T-helper 2 cell treated with Interferon-gamma antibody and Interleukin-4, amounts not matched to agents 100 ng/mL and 5 ng/mL, for 36 hours (primary cell): ENCODE results near the gene DCBLD2. TPM values are rescaled to one million over a fixed set of nuclear protein-coding genes. Genes with fewer than 3 reads are reported as not detected.
"Not testable (repeated sequence)": the region's sequence is repeated elsewhere in the genome, so short reads cannot be mapped to it uniquely, and the experiment has no call there.

ENCODE experiments used
- intact Hi-C: fragments of 100-400 bp; cut with micrococcal nuclease; formaldehyde crosslinking; loops from one replicate; pipeline ENCODE4 v1.15.1; 2023
- total RNA-seq: library from RNA; stranded (reverse); gene quantifications from 2 replicates; pipeline ENCODE4 v1.2.3, GENCODE V29; 2022

DCBLD2 gene
- total RNA-seq, 1 donor from 2014 or later, result 2.4 TPM

DNA sequence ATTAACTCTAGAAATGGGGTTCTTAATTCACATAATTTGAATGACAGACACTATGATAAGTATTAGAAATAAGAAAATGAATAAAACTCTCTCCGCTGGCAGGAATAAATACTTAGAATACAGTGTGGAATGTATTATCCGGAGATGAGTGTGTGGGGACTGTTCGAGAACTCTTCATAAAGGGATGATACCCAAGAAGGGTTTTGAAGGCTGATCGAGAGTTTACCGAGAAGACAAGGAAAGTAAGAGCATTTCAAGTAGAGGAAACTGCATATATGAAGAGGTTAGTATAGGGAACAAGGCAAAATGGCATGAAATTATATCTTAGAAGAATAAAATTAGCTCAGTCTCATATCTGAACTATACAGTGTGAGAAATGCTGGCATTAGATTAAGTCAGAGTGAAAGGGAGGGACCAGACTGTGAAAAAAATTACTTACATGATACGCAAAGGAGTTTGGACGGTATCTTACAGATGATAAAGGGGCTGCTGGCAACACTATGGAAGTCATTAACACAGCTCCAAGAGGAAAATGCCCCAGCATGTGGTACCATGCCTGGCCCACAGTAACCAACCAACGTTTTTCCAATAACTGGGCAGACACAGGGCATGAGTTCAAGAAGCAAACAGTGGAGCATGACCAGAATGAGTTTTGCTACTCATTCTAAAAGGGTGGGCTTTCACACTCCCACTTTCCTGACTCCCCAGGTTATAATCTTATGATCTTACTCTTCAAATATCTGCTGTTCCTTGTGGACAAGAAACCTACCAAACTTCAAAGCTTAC, 6.5 kb downstream of the DCBLD2 start:
- intact Hi-C loops, result no loop called here

- intact Hi-C loops, result no loop called here
Observed at GRCh38 chr3:98893740-98894139, 7.8 kb downstream of the DCBLD2 start.

GRCh38 chr3:98892263-98892662, 9.2 kb downstream of the DCBLD2 start:
- intact Hi-C loops, result no loop called here

- intact Hi-C loops, result no loop called here
Observed at GRCh38 chr3:98890965-98891910, 10.3 kb downstream of the DCBLD2 start.

DNA sequence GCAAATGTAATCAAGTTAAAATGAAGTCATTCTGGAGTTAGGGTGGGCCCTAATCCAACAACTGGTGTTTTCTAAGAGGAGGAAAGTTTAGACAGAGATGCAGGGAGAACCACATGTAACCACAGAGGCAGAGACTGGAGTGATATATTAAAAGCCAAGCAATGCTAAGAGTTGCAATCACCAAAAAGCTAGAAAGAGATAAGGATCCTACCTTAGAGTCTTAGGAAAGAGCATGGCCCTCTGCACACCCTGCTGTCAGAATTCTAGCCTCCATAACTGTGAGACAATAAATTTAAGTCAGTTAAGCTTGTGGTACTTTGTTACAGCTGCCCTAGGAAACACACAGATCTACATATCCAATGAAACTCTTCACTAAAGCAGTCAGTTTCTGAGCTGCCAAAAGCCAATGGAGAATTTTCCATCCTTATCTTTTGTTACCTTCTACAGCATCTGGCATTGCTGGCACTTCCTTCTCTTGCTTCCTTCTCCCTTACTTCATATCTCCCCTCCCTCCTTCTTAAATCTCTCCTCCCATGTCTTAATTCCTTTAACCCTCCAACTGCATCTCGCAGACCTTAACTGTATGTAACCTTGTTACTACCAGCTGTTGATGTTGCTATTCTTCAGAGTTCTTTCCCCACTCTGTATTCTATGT, 11.2 kb downstream of the DCBLD2 start:
- intact Hi-C loops, result no loop called here

- intact Hi-C loops, result no loop called here
Observed at GRCh38 chr3:98887684-98888083, 13.8 kb downstream of the DCBLD2 start.

DNA sequence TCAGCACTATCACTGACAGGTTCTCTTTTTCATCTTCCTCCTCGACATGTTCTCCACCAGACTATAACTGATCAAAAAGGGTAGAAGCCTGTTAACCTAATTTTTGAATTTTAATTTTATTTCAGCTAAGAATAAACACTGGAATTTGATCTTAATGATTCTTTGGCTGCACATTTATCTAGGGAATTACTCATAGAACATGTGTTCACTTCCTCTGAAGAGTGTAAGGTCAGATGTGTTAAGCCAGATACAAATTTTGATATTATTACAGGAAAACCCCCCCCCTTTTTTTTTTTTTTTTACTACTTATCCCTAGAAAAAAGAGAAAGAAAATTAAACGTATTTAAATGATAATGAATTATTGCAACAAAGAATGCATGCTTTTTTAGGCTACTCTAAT, 15.0 kb downstream of the DCBLD2 start:
- intact Hi-C loops, result no loop called here

DNA sequence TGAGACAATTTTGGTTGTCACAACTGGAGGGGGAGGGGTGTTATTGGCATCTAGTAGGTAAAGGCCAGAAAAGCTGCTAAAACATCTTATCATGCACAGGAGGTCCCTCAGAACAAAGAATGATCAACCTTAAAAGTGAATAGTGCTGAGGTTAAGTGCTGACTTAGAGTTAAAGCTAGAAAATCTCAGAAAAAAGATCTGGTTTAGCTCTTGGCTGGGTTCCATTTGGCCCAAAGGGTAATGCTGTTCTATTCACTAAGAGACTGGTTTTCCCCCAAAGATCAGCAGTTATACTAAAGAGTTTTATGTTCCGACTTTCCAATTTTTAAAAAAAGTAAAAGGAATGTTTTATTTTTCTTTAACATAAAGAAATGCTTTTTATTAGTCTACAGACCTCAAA, 15.6 kb downstream of the DCBLD2 start:
- intact Hi-C loops, result no loop called here

- intact Hi-C loops, result no loop called here
Observed at GRCh38 chr3:98884675-98885371, 16.7 kb downstream of the DCBLD2 start.

DNA sequence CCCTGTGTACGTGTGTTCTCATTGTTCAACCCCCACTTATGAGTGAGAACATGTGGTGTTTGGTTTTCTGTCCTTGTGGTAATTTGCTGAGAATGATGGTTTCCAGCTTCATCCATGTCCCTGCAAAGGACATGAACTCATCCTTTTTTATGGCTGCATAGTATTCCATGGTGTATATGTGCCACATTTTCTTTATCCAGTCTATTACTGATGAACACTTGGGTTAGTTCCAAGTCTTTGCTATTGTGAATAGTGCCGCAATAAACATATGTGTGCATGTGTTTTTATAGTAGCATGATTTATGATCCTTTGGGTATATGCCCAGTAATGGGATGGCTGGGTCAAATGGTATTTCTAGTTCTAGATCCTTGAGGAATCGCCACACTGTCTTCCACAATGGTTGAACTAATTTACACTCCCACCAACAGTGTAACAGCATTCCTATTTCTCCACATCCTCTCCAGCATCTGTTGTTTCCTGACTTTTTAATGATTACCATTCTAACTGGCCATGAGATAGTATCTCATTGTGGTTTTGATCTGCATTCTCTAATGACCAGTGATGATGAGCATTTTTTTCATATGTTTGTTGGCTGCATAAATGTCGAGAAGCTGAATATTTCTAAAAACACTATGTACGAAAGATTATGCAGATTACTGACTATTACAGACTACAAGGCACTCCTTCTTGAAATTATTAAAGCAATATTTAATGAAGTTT, 18.7 kb downstream of the DCBLD2 start:
- intact Hi-C loops, result not testable (repeated sequence)

DNA sequence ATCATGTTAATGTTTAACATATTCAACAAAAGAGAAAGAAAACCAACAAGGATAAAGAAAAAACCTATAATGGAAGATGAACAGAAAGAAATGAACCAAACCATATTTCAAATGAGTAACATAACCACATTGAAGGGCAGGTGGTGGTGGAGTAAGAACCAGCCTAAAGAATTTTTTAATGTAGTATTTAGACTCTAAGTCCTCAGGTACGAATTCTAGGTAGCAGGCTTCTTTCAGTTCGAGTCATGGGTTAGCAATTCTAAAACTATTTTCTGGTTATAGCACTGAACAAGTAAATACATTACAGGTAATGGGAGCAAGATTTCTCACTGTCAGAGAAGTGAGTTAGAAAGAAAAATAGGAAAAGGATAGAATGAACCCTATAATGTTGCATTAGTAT, 24.4 kb downstream of the DCBLD2 start:
- intact Hi-C loops, result no loop called here

GRCh38 chr3:98875535-98875934, 26.0 kb downstream of the DCBLD2 start:
- intact Hi-C loops, result no loop called here

GRCh38 chr3:98874602-98875249, 26.8 kb downstream of the DCBLD2 start:
- intact Hi-C loops, result no loop called here

DNA sequence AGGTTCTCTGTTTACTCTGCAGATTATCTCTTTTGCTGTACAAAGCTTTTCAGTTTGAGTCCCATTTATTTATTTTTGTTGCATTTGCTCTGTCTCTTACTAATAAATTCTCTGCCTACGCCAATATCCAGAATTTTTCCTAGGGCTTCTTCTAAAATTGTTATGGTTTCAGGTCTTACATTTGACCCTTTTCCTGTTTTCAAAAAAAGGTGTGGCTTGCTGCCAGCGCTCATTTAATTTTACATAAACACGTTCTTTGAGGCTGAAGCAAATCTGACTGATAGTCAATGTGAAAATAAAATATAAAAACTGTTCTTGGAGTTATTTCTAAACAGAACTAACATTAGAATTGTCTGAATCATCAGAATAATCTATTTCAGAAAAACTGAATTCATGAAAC, 32.1 kb downstream of the DCBLD2 start:
- intact Hi-C loops, result no loop called here

- intact Hi-C loops, result not testable (repeated sequence)
Observed at GRCh38 chr3:98857971-98858370, 43.5 kb downstream of the DCBLD2 start.

DNA sequence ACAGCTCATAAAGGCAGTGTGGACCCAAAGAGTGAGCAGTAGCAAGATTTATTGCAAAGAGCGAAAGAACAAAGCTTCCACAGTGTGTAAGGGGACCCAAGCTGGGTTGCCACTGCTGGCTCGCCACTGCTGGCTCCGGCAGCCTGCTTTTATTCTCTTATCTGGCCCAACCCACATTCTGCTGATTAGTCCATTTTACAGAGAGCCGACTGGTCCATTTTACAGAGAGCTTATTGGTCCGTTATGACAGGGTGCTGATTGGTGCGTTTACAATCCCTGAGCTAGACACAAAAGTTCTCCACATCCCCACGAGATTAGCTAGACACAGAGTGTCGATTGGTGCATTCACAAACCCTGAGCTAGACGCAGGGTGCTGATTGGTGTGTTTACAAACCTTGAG, 44.2 kb downstream of the DCBLD2 start:
- intact Hi-C loops, result not testable (repeated sequence)

DNA sequence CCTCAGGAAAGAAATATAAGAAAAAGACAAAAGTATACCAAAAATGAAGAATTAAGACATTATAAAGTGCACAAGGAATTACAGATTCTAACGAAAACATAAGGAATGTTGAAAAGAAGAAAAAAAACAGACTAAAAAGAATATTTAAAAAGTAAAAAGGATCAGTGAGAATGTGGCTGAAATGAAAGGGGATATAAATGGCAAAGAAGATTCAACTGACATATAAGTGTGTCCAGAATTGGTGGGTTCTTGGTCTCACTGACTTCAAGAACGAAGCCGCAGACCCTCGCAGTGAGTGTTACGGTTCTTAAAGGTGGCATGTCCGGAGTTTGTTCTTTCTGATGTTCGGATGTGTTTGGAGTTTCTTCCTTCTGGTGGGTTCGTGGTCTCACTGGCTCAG, 44.8 kb downstream of the DCBLD2 start:
- intact Hi-C loops, result no loop called here

DNA sequence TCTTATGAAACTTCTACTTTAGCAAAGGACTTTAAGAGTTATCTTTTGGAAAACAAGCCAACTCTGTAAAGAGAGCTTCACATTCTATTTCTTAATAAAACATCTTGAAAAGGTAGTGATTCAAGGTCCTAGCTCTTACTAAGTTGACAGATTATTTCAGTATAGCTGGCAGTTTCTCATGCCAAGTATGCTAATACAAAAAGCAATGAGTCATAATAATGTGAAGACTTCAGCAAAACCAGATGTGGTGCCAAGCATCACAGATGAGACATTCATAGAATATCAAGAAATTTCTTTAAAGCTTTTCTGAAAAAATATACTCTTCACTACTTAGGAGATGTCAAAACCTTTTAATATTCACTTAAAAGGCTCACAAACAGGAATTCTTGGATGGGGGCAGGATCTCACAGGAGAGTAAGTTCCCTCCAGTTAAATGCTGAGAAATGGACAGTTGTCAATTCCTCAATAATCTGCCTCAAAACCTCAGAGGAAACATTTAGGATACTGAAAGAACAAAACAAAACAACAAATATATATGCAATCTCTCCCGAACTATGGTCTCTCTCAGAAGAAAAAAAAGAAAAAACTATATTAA, 45.6 kb downstream of the DCBLD2 start:
- intact Hi-C loops, result no loop called here

GRCh38 chr3:98848108-98848507, 53.4 kb downstream of the DCBLD2 start:
- intact Hi-C loops, result no loop called here

- intact Hi-C loops, result no loop called here
Observed at GRCh38 chr3:98846101-98846500, 55.4 kb downstream of the DCBLD2 start.
